Fibroblast of the conjunctiva (primary cell): Measurements from ENCODE around the gene FAM227A.

ENCODE experiments used
- DNase-seq: peaks from one replicate; pipeline ENCODE4 v3.0.0-alpha.2; 2010; ENCODE audit warnings: low read depth

Gene FAM227A

GRCh38 chr22:38656256-38657044 is at the start of gene FAM227A, which contains the start of gene CBY1:
Gene FAM227A, minus strand, starts transcription at chr22:38656392. Its CDS starts 6,224 bp downstream, at chr22:38650168.
Gene CBY1, plus strand, starts transcription at chr22:38656638. Its CDS starts 11,417 bp downstream, at chr22:38668055.
- DNase-seq: peak; percentile 60

GRCh38 chr22:38705235-38706100 is 49.3 kb upstream of the FAM227A start, which contains the start of gene GTPBP1:
Gene GTPBP1, plus strand, starts transcription at chr22:38705944. Its CDS starts 12 bp downstream, at chr22:38705956.
- DNase-seq: peak; percentile 100

GRCh38 chr22:38704654-38705234 is 48.6 kb upstream of the FAM227A start:
- no peak for DNase-seq

GRCh38 chr22:38700789-38701628 is 44.8 kb upstream of the FAM227A start, which contains the start of gene JOSD1:
Gene JOSD1, minus strand, starts transcription at chr22:38700943. Its CDS starts 956 bp downstream, at chr22:38699987.
- peak; percentile 82 for DNase-seq

- DNase-seq: no peak
Observed at GRCh38 chr22:38700270-38700788, 44.1 kb upstream of the FAM227A start.

GRCh38 chr22:38699784-38700183 is 43.6 kb upstream of the FAM227A start:
- no peak for DNase-seq

GRCh38 chr22:38699143-38699542 is 43.0 kb upstream of the FAM227A start:
- no peak for DNase-seq

GRCh38 chr22:38698407-38699094 is 42.4 kb upstream of the FAM227A start:
- DNase-seq: no peak

GRCh38 chr22:38697425-38698089 is 41.4 kb upstream of the FAM227A start:
- no peak for DNase-seq

- peak; percentile 72 for DNase-seq
Observed at GRCh38 chr22:38696606-38697424, 40.6 kb upstream of the FAM227A start.

- no peak for DNase-seq
Observed at GRCh38 chr22:38694940-38695339, 38.7 kb upstream of the FAM227A start.

GRCh38 chr22:38694049-38694448 is 37.9 kb upstream of the FAM227A start:
- no peak for DNase-seq

GRCh38 chr22:38689651-38690050 is 33.5 kb upstream of the FAM227A start:
- DNase-seq: no peak

GRCh38 chr22:38685761-38686160 is 29.6 kb upstream of the FAM227A start:
- DNase-seq: no peak

GRCh38 chr22:38684895-38685294 is 28.7 kb upstream of the FAM227A start:
- no peak for DNase-seq

GRCh38 chr22:38681582-38682335 is 25.6 kb upstream of the FAM227A start, which contains the start of gene TOMM22:
Gene TOMM22, plus strand, starts transcription at chr22:38681957. Its CDS starts 22 bp downstream, at chr22:38681979.
- DNase-seq: peak; percentile 68

- no peak for DNase-seq
Observed at GRCh38 chr22:38675833-38676232, 19.6 kb upstream of the FAM227A start.

GRCh38 chr22:38674888-38675287 is 18.7 kb upstream of the FAM227A start:
- no peak for DNase-seq
